COLO668 (cell line): ENCODE results near the gene MLPH.

Experiments
- DNase-seq: peaks from one replicate; lab custom pipeline; 2025; ENCODE audit not compliant: unreplicated experiment; lab: John Stamatoyannopoulos, UW

The MLPH gene

DNA sequence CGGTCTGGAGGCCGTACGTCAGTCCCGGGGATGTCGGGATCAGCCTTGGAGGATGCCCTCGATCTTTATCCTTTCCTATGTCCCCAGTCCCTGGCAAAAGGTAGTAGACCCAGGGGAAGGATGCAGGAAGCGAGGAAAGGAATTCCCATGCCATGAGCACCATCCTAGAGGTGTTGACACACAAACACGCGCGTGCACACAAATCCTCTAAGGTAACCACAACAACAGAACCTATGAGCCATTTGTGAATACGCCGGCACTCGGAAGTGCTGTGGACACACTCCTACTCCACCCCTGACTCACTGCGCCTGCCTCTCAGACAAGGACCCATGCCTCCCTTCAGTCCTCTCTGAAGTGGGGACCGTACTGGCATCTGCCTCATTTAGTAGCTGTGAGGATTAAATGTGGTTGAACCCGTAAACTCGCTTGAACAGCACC is 11.3 kb upstream of the MLPH start:
- peak; percentile 65 for DNase-seq

DNA sequence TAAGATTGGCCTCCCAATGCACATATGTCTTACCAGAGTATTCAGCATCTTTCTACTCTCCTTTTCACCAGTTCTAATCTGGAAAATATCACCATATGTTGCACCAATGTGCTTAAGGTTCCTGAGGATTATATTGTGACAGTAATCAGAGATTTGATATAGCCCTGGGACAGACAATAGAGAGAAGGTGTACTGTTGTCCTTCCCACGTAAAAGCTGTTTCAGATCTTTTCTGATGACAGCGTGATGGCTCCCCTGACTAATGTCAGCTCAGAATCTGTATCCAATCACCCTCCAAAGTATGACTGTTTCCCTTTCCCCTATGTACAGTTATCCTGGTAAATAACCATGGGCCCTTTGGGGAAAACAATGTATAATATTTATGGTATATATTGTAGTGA is 9.0 kb upstream of the MLPH start:
- no peak for DNase-seq

DNA sequence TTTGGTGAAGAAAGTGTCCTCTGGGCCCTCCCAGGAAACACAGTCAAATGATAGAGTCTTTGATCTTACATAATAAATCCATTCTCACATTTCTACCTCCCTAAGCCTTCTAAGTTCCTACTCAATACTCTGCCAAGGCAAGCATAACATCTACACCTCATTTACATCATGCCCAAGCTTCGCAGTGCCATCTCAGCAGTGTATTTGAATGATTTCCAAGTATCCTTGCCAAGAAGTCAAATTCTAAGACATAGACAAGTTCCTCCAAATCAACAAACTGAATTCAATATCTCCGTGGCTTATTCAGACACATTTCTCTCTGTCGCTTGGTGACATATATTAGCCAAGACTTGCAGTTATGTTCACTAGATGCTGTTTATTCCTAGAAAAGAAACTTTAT is 8.1 kb upstream of the MLPH start:
- no peak for DNase-seq

DNA sequence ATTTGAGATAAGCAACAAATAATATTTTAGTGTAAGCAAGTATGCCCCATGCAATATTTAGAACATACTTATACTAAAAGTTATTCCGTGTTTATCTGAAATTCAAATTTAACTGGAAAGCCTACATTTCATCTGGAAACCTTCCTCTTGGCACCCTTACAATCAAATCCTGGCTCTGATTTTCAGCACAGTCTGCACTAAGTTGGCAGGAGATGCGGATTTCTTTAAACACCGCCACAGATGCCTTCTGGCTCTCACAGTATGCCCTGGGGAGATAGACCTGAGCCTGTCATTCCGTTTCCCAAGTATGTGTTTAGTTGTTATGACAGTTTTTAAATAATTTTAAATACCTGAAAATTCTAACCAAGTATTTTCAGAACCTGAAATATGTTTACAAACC is 7.3 kb upstream of the MLPH start:
- DNase-seq = no peak

DNA sequence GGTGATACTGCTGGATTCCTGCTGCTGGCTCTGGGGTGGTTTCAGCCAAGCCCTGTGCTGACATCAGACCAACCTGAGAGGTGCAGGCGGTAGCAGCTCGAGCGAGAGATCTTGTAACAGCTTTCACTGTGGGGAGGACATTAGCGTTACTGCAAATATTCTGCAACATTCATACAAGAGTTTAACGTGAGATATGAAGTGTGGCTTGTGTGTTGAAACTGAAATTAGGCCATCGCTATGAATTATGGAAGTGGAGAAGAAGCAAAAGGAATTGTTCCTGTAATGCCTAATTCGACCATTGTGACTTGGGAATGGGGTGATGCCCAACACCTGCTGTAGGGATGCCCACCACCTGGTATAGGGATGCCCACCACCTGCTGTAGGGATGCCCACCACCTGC is 6.5 kb upstream of the MLPH start:
- DNase-seq = no peak

DNA sequence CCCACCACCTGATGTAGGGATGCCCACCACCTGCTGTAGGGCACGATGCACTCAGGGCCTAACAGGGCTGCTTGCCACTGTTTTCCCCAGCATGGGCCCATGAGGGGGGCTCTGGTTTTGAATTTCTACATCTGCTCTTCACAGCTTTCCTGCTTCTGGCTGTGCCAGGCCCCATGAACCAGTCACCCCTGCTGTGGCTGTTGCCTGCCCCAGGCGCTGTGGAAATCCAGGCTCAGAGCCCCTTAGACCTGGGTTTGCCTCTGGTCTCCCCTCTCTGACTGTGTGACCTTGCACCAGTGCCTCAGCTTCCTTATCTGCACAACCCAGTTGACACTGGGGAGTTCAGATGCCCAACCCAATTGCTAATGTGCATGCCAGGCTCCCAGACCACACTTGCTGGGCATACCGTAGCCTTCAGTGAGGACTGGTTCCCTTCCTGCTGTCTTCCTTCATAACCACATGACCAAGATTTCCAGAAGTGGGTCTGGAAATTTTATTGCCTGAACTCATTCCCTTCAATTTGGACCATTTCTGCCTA is 6.0 kb upstream of the MLPH start:
- no peak for DNase-seq

DNA sequence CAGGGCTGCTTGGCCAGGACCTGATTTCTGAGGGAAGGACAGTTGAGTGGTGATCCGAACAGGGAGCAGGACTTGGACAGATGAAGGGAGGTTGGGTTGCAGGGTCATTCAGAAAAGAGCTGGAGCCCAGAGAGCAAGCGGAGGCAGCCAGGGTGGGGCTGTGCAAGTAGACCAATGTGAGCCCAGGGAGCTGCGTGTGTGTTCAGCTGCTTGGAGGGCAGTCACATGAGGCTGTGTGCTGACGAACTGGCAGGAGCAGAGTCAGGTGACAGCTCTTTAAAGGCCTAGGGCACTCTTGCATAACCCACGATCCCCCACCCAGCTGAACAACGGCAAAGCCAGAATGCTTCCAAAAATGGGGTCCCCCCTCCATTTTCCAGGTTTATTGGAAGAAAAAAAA is 4.6 kb upstream of the MLPH start:
- DNase-seq = peak; percentile 92

DNA sequence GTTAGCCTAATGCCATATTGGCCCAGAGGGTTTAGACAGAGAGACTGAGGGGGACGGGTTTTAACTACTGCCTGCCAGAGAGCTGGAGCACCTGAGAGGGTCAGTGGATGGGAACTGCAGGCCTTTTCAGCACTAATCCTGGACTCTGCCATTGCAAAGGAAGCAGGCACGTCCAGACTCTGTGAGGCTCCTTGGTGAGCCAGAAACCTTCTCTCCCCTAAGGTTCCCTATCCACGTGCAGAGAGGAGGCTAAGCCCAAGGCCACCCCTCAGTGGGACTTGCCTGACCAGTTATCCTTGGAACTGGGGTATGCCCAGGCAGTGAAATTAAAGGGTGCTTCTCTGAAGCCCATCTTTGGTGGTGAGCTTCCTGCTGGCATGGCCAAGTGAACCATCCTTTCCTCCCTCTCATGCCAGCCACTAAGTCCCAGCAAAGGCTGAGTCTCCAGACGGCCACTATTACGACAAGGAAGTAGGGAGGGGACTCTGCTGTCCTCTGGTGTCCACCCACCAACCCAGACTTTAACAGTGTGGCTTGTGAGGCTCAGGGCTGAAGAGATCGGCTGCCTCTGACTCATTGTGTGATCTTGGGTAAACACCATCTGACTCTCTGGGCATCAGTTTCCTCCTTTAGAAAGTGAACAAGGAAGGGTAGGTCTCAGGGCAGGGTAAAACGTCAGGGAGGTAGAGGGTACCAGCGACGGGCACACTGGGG is 3.9 kb upstream of the MLPH start:
- DNase-seq = peak; percentile 40

DNA sequence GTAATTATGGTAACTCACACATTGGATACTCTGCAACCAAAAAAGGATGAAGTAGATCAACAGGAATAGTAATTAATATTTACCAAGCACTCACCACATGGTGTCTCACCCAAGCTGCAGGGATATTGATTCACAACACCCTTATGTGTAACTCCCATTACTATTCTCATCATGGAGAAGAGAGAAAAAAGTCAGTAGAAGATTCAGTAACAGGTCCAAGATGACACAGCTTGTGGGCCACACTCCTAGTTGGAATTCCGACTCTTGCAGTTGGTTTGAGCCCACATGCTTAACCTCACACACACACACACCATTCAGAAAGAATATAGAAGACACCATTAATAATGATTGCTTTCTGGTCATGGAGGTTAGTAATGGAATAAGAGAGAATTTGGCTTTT is 1.7 kb upstream of the MLPH start:
- DNase-seq = no peak

DNA sequence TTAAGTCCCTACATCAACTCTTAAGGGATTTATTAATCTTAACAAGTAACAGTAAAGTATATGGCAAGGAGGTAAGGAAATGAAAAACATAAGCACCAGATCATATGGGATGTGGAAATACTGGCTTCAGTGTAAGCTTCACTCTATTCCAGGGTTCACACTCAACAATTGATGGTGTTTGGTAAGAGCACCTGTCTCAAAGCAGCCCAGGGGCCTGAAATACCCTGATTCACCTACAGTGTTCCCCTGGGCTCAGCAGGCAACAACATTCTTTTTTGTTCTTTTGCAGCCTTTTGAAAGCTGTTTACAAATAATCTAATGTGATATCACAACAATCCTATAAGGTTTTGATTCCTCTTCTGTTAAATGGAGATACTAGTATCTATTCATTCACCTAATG is 1.2 kb upstream of the MLPH start:
- DNase-seq = peak; percentile 22

DNA sequence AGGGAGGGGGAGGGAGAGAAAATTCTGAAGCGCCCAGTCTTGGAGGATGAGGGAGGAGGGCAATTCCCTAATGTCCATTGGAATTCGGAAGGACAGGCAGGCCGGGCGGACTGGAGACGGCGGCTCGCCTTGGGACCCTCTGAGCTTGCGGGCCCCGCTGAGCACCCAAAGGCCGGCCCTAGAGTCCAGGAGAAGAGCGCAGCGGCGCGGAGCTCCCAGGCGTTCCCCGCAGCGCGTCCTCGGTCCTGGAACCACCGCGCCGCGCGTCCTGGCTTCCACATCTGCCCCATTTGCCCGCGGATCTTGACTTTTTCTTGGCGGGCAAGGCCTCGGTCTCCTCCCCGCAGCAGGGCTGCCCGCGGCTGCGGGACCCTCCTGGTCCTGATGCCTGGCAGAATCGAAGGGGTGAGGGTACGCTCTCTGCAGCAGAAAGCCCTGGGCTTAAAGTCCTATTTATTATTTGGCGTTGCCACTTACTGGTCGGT is 675 bp upstream of the MLPH start:
- DNase-seq = peak; percentile 58

DNA sequence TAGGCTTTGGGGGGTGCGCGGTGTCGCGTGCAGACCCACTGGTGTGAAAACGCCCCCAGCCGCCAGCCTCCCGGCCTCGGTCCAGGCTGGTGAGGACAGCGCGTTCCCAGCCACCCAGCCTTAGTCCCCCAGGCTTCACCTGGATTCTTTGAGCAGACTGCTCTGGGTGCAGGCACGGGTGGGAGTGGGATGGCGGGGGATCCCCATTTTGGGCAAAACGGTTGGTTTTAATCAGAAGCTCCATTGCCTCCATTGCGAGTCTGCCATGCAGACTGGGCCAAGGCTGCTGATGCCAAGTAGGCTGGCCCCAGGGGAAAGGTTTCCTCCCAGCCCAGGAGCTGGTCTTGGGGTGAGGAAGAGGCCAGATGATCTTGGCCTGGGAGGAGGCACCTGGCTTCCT is 445 bp downstream of the MLPH start:
- peak; percentile 38 for DNase-seq

DNA sequence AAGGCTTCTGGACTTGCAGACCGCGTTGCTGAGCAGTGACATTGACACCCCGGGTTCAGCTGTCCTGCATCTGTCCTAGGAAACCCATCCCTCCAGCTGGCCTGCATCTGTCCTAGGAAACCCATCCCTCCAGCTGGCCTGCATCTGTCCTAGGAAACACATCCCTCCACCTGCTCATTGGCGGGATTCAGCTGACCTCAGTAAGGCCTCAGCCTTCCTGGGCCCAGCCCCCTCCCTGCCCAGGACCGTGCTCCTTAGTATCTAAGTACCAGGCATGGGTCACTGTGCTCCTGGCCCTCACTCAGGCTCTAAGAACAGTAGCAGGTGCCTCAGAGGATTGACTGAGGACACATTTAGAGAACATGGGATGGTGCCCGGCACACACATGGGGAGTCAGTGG is 1.2 kb downstream of the MLPH start:
- DNase-seq = peak; percentile 34

DNA sequence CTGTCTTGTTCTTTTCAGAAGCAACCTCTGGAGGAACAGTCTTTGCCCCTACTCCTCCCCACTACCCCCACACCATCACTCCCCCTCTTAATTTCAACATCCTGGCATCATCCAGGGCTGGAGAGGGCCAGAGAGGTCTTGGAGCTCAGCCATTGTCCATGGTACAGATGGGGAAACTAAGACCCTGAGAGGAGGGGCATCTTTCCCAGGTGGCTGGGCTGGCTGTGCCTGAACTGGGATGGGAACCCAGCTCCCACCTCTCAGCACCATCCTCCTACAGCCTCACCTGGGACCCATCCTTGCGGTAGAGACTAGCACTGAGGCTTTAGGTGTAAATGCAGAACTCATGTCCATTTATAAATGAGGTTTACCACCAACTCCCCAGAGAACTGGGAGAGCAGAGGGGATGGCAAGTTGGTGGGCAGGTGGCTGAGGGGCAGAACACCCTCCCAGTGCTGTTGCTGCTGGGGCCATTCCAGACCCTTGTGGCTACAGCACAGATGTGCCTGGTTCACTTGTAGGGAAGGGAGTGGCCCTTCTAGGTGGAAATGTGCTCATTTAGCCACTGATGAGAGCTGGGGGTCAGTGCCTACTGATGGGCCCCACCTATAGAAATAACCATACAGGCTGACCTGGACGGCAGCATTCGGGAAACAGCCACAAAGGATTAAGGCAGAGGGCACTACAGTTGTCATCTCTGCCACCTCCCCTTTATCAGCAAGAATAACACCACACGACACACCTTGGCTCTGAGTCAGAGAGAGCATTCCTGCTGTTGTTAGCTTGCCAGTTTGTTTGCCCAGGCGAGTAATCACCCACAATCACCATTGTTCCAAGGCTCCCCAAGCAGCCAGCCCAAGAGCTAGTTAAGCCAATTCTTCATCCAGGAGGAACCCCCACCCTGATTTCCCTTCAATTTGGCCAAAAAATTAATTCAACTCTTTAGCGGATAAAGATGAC is 2.1 kb downstream of the MLPH start:
- peak; percentile 58 for DNase-seq

DNA sequence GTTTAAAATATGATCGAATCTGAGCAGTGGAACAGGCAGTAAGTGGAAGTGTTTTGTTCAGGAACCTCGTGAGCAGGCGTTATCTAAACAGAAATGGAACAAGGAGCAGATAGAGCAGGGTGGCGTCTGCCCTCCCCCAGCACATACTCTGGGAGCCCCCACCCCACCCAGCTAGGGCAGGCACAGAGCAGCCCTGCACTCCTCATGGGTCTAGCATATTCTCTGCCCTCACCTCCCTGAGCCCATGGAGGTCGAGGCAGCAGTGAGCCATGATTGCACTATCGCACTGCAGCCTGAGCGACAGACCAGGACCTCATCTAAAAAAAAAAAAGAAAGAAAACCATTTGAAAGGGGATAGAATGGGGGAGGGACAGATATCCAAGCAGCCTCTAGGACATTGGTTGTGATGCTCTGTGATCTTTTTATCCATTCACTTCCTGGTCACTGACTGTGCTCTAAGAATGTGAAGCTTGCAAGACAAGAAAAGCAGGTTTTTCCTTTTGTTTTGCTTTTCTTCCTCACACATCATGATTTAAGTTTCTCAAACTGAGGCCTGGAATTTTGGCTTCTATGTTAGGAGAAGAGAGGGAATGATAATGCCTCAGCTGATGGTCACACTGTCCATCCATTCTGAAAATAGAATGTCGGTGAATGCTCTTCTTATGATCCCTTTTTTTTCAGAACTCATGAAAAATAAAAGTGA is 3.1 kb downstream of the MLPH start:
- DNase-seq = no peak

DNA sequence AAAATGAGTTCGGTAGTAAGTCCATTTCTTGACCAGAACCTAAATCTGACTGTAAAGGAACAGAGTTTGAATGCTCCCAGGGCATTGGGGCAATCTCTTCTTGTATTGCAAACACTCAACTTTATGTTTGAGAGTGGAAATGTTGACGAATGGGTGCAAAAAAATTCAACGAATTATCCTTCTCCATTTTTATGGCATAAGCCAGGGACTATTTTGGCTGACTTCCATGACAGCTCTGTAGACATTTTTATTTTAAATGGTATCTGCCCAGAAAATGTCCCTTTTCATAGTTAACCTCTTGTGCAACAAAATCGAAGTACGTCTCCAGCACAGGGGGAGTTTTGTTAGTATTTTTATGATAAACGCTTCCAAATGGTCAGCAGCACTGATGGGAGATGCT is 3.7 kb downstream of the MLPH start:
- DNase-seq = no peak

DNA sequence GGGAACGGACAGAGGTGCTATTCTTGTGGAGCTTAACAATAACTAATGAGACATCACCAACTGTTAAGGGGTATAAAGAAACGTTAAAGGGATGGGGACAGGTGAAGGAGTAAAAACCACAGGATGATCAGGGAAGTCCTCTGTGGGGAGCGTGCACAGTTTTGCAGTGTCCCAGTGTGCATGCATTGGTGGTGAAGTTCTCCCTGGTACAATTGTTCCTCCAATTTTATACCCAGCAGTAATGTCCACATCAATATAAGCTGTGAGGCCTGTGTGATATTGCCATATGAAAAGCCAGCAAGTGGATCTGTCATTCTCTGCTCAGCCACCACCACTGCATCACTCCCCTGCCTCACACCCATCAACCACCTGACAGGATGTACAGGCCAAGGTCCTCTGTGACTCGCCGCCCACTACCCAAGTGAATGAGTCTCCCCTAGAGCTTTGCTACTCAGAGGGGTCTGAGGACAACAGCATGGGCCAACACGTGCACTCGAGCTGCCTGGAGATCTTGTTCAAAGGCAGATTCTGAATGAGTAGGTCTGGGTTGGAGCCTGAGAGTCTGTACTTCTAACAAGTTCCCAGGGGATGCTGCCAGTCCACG is 4.6 kb downstream of the MLPH start:
- DNase-seq = no peak

DNA sequence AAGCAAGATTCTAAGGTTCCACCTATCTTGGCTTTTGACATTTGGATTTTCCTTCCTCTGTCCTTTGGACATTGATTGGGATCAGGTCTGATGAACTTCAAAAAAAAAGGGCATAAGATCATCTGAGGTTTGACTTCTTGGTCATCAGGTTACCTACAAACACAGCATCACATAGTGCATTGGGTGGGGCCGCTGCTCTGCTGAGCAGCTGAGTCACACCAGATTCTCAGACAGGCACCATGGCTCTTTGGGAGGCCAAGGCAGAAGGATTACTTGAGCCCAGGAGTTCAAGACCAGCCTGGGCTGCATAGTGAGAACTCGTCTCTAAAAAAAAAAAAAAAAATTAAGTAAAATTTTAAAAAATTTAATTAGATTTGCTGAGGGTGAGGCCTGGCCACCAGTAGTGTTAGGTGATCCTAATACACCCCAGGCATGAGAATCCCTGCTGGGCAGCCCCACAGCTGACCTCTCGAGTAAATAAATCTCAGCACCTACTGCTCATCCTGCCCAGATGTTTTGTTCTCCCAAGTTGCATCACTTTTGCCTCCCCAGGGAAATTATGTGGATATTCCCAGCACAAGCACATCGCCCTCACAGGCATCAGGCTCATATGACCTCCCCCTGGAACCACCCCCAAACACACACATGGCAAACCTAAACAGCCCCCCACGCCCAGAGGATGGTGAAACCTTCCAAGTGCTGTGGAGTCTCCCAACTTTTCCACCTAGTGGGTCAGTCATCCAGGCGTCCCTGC is 5.3 kb downstream of the MLPH start:
- no peak for DNase-seq

DNA sequence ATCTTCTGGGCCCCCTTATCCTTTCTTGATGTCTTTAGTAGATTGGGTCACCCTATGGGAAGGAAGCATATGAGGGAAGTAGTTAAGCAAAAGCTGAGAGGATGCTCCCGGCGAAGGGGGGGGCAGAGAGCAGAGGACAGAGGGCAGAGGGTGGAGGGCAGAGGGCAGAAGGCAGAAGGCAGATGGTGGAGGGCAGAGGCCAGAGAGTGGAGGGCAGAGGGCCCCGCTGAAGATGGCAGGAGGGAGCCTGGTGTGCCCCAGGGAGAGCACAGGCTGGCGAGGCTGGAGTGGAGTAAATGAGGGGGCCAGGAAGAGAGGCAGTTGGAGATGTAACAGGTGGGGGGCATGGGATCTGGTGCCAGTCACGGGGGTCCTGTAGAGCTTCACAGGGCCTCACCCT is 7.0 kb downstream of the MLPH start:
- DNase-seq = no peak

DNA sequence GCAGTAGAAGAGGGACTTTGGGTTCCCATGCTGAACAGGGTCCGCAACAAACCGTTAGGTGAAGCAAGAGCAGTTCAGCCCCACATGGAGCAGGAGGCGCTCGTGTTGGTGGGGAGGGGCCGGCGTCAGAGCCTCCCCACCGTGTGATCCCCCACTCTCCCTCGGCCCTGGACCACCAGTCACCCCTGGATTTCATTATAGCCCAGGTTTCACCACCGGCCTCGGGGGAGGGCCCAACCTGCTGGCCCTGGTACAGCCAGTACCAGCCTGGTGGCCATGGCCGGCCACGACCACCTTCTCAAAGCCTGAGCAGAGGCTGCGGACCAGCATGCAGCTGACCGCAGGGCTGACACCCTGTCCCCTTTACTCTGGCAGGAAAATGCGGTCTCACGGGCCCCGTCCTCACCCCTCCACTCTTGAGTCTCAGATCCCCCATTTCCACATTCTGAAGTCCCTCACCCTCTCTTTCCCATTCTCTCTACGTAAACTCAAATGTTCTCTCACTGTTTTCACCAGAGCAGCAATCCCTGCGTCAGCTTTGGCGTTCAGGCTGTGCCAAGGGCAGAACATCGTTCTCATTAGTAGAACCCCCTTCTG is 8.6 kb downstream of the MLPH start:
- DNase-seq = no peak
